ENCODE data around the gene CFD.

DNA sequence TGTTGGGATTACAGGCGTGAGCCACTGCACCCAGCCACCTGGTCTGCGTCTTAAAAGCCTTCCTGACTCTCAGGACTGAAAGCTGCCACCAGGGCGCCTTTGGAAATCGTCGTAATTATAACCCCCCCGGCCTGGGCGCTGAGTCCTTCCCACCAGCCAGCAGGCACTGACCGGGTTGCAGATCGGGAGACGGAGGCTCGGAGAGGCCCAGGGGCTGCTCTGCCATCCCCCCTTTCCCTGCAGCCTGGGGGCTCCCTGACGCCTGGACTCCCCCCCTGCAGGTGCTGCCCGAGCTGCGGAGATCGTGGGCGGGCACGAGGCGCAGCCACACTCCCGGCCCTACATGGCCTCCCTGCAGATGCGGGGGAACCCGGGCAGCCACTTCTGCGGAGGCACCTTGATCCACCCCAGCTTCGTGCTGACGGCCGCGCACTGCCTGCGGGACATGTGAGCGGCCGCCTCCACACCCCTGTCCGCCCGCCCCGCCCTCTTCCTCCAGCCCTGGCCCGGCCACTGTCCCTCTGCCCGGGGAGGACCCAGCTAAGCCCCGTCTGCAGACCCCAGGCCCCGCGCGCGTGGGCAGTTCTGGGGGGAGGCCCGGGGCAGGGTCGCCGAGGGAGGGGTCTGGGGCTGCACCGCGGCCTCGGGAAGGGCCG is 16.2 kb upstream of the CFD start:
- TF ChIP-seq, protein P1, sequence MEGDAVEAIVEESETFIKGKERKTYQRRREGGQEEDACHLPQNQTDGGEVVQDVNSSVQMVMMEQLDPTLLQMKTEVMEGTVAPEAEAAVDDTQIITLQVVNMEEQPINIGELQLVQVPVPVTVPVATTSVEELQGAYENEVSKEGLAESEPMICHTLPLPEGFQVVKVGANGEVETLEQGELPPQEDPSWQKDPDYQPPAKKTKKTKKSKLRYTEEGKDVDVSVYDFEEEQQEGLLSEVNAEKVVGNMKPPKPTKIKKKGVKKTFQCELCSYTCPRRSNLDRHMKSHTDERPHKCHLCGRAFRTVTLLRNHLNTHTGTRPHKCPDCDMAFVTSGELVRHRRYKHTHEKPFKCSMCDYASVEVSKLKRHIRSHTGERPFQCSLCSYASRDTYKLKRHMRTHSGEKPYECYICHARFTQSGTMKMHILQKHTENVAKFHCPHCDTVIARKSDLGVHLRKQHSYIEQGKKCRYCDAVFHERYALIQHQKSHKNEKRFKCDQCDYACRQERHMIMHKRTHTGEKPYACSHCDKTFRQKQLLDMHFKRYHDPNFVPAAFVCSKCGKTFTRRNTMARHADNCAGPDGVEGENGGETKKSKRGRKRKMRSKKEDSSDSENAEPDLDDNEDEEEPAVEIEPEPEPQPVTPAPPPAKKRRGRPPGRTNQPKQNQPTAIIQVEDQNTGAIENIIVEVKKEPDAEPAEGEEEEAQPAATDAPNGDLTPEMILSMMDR (optimal IDR thresholded peaks at IDR 0.05 in 1 of 3, IDR thresholded peaks at IDR 0.05 in 1 of 3, conservative IDR thresholded peaks at IDR 0.05 in 1 of 3; ENCODE audit: extremely low read depth in 1 of 3, insufficient read depth in 2 of 3, low read length in 3 of 3) = no peak
- TF ChIP-seq EZH2 (IDR thresholded peaks at IDR 0.05; ENCODE audit: low read length) = no peak
